Measurements from ENCODE around the gene DLG2.

GRCh38 chr11:85086504-85087284 is 540.5 kb downstream of the DLG2 start:
- TF ChIP-seq CTCF (IDR thresholded peaks at IDR 0.05; ENCODE audit: low read length): no peak
- TF ChIP-seq EZH2phosphoT487 (IDR thresholded peaks at IDR 0.05; ENCODE audit: low read length): no peak
- no peak for TF ChIP-seq EZH2 (optimal IDR thresholded peaks at IDR 0.05; ENCODE audit: low read depth, low read length)

Measured in MM.1S (cell line).